ENCODE results near the gene ALK.

The ALK gene

DNA sequence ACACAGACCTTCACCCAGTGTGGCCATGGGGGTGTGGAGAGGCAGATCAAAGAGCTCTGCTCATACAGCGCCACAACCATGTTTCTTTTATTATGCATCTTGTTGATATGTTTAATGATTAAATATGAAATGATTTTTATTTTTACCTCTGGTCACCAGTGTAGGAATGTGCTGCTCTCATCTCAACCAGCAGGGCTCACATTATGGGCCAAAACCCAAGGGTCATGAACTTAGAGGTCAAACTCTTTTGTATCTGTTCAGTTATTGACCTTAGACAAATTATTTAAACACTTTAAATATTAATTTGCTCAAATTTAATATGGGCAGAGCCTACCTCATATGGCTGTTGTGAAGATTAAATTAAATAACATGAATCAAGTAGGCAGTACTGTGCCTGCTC is 386.2 kb downstream of the ALK start:
- no peak overlapping the region for H3K9ac ChIP-seq (ENCODE audit: low read length)
- H2AFZ ChIP-seq (ENCODE audit: low read depth, low read length) = no peak overlapping the region
- H3K36me3 ChIP-seq (replicated peaks; ENCODE audit: low read depth, low read length) = no peaks in the 10 kb centered on the region
- H3K79me2 ChIP-seq (ENCODE audit: low read length) = no peaks in the 10 kb centered on the region
- H4K20me1 ChIP-seq (ENCODE audit: insufficient read depth, low read length) = no peaks in the 10 kb centered on the region
- no peak overlapping the region for H3K27ac ChIP-seq (ENCODE audit: low read length)
- no peak overlapping the region for H3K4me3 ChIP-seq (ENCODE audit: low read length)
- no peaks in the 10 kb centered on the region for H3K4me1 ChIP-seq (ENCODE audit: low read length)
- no peak for TF ChIP-seq EZH2phosphoT487 (IDR thresholded peaks at IDR 0.05; ENCODE audit: low read depth)
- TF ChIP-seq, protein P1, sequence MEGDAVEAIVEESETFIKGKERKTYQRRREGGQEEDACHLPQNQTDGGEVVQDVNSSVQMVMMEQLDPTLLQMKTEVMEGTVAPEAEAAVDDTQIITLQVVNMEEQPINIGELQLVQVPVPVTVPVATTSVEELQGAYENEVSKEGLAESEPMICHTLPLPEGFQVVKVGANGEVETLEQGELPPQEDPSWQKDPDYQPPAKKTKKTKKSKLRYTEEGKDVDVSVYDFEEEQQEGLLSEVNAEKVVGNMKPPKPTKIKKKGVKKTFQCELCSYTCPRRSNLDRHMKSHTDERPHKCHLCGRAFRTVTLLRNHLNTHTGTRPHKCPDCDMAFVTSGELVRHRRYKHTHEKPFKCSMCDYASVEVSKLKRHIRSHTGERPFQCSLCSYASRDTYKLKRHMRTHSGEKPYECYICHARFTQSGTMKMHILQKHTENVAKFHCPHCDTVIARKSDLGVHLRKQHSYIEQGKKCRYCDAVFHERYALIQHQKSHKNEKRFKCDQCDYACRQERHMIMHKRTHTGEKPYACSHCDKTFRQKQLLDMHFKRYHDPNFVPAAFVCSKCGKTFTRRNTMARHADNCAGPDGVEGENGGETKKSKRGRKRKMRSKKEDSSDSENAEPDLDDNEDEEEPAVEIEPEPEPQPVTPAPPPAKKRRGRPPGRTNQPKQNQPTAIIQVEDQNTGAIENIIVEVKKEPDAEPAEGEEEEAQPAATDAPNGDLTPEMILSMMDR (IDR thresholded peaks at IDR 0.05; ENCODE audit: low read depth, low read length) = no peak
- peaks cover 26% of the 10 kb centered on the region for H3K27me3 ChIP-seq (ENCODE audit: low read depth, low read length)
- no peak overlapping the region for H3K4me2 ChIP-seq (ENCODE audit: low read length)
- no peaks in the 10 kb centered on the region for H3K9me3 ChIP-seq (ENCODE audit: insufficient read depth, low read length)

DNA sequence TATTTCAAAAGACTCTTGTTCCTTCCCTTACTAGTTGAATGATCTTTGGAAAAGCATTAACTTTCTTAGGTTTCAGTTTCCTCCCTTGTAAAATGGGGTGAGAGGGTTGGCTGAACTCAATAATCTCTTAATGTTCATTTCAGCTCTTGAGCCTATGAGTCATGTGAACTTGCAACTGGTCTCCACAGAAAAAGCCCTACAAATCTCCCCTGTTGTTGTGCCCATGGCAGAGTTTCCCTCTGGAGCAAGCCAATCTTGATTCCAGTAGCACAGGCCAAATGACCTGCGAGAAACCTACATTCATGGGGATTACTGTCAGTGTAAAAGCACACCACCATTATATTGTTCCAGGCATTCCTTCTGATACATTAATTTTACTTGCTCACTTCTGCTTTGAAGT is 388.9 kb downstream of the ALK start:
- H3K4me1 ChIP-seq (ENCODE audit: low read length) = no peaks in the 10 kb centered on the region
- H3K4me2 ChIP-seq (ENCODE audit: low read length) = no peak overlapping the region
- H2AFZ ChIP-seq (ENCODE audit: low read depth, low read length) = no peak overlapping the region
- H3K27ac ChIP-seq (ENCODE audit: low read length) = no peak overlapping the region
- TF ChIP-seq, protein P1 (IDR thresholded peaks at IDR 0.05; ENCODE audit: low read depth, low read length) = no peak
- no peak for TF ChIP-seq EZH2phosphoT487 (IDR thresholded peaks at IDR 0.05; ENCODE audit: low read depth)
- no peaks in the 10 kb centered on the region for H3K79me2 ChIP-seq (ENCODE audit: low read length)
- peaks cover 28% of the 10 kb centered on the region for H3K27me3 ChIP-seq (ENCODE audit: low read depth, low read length)
- no peaks in the 10 kb centered on the region for H4K20me1 ChIP-seq (ENCODE audit: insufficient read depth, low read length)
- H3K9me3 ChIP-seq (ENCODE audit: insufficient read depth, low read length) = no peaks in the 10 kb centered on the region
- no peak overlapping the region for H3K9ac ChIP-seq (ENCODE audit: low read length)
- H3K4me3 ChIP-seq (ENCODE audit: low read length) = no peak overlapping the region
- H3K36me3 ChIP-seq (replicated peaks; ENCODE audit: low read depth, low read length) = no peaks in the 10 kb centered on the region

DNA sequence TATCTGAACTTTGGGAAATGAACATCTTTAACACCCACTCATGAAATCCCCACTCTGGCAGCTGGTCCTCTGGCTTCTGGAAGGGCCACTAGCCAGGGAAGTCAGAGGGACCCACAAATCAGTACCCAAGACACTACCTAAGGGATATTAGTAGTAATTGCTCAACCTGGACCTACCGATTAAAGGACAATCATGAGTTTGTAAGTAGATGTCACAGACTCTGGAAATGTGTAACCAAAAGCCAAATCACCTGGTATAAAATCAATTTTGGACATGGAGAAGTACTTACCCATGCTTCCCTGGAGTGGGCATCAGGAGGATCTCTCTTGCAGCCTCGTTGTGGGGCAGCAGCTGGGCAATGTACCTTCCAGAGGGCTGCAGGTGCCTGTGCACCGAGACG is 389.8 kb downstream of the ALK start:
- no peak overlapping the region for H3K4me3 ChIP-seq (ENCODE audit: low read length)
- no peak overlapping the region for H3K9ac ChIP-seq (ENCODE audit: low read length)
- no peak overlapping the region for H3K4me2 ChIP-seq (ENCODE audit: low read length)
- H3K27ac ChIP-seq (ENCODE audit: low read length) = no peak overlapping the region
- H4K20me1 ChIP-seq (ENCODE audit: insufficient read depth, low read length) = no peaks in the 10 kb centered on the region
- H3K27me3 ChIP-seq (ENCODE audit: low read depth, low read length) = peaks cover 22% of the 10 kb centered on the region; the same call in 1 of the 2 replicates
- TF ChIP-seq EZH2phosphoT487 (IDR thresholded peaks at IDR 0.05; ENCODE audit: low read depth) = no peak
- TF ChIP-seq, protein P1 (IDR thresholded peaks at IDR 0.05; ENCODE audit: low read depth, low read length) = no peak
- H3K4me1 ChIP-seq (ENCODE audit: low read length) = no peaks in the 10 kb centered on the region
- H3K9me3 ChIP-seq (ENCODE audit: insufficient read depth, low read length) = no peaks in the 10 kb centered on the region
- H3K79me2 ChIP-seq (ENCODE audit: low read length) = no peaks in the 10 kb centered on the region
- no peaks in the 10 kb centered on the region for H3K36me3 ChIP-seq (replicated peaks; ENCODE audit: low read depth, low read length)
- H2AFZ ChIP-seq (ENCODE audit: low read depth, low read length) = no peak overlapping the region

DNA sequence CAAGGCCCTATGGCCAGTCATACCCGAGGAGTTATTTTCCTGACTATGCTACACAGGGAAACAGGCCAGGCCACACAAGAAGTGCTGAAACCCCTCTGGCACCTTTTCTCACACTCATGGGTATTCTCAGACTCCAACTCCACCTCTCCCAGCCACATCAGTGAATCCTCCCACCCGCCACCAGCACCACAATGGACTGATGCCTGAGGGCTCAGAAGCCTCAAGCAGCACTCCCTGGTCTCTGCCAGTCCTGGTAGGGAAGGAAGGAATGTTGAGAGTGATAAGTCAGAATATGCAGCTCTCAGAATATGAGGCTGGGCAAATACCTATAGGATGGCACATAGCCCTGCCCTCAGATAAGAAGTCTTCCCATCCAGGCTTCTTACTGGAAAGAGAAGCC is 391.1 kb downstream of the ALK start:
- Histone ChIP-seq H3K4me1 (ENCODE audit: low read length) (no peaks in the 10 kb centered on the region), H3K4me3 (ENCODE audit: low read length) (no peak overlapping the region), H4K20me1 (ENCODE audit: insufficient read depth, low read length) (no peaks in the 10 kb centered on the region), H3K4me2 (ENCODE audit: low read length) (no peak overlapping the region), H2AFZ (ENCODE audit: low read depth, low read length) (no peak overlapping the region), H3K9me3 (ENCODE audit: insufficient read depth, low read length) (no peaks in the 10 kb centered on the region), H3K9ac (ENCODE audit: low read length) (no peak overlapping the region), H3K36me3 (replicated peaks; ENCODE audit: low read depth, low read length) (no peaks in the 10 kb centered on the region), H3K27ac (ENCODE audit: low read length) (no peak overlapping the region), H3K27me3 (ENCODE audit: low read depth, low read length) (peaks cover 16% of the 10 kb centered on the region; the same call in 1 of the 2 replicates), H3K79me2 (ENCODE audit: low read length) (no peaks in the 10 kb centered on the region)
- TF ChIP-seq EZH2phosphoT487 (IDR thresholded peaks at IDR 0.05; ENCODE audit: low read depth) = no peak
- TF ChIP-seq, protein P1 (IDR thresholded peaks at IDR 0.05; ENCODE audit: low read depth, low read length) = no peak
